Fibroblast of lung (primary cell): ENCODE data around the gene IGFL1.

ENCODE experiments used
- EZH2 ChIP-seq: IDR thresholded peaks from 2 replicates; pipeline ENCODE4 v1.5.1; 2012; ENCODE audit warnings: low read length, control low read depth, mild to moderate bottlenecking; ENCODE audit errors: missing control alignments
- TF ChIP-seq, protein P1 (sequence below), 2 donors: IDR thresholded peaks in 1 of 2; conservative IDR thresholded peaks in 1 of 2; 1 replicate in 1 of 2; 2 replicates in 1 of 2; pipeline ENCODE4 v1.5.1; 2011 to 2012; ENCODE audit warnings: low read length in 2 of 2, control low read depth in 1 of 2, inconsistent platforms in 1 of 2, low read depth in 1 of 2, mild to moderate bottlenecking in 1 of 2

DNA sequence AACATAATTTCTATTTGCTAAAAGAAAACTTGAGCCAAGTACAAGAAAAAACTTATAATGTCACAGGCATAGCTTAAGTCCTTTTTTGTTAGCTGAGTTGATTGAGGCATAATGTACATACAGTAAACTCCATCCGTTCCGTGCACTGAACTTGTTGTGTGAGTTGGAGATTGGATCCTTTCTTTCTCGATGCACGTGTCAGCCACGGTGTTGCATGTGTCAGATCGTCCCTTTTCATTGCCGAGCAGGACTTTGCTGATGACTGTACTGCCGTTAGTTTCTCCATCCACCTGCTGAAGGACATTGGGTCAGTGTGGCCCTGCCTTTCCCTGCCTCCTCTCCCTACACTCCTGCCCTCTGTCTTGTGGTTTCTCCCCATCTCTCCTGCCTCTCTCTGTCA, 47.1 kb upstream of the IGFL1 start:
- TF ChIP-seq, protein P1, sequence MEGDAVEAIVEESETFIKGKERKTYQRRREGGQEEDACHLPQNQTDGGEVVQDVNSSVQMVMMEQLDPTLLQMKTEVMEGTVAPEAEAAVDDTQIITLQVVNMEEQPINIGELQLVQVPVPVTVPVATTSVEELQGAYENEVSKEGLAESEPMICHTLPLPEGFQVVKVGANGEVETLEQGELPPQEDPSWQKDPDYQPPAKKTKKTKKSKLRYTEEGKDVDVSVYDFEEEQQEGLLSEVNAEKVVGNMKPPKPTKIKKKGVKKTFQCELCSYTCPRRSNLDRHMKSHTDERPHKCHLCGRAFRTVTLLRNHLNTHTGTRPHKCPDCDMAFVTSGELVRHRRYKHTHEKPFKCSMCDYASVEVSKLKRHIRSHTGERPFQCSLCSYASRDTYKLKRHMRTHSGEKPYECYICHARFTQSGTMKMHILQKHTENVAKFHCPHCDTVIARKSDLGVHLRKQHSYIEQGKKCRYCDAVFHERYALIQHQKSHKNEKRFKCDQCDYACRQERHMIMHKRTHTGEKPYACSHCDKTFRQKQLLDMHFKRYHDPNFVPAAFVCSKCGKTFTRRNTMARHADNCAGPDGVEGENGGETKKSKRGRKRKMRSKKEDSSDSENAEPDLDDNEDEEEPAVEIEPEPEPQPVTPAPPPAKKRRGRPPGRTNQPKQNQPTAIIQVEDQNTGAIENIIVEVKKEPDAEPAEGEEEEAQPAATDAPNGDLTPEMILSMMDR (conservative IDR thresholded peaks at IDR 0.05 in 1 of 2, IDR thresholded peaks at IDR 0.05 in 1 of 2; ENCODE audit: low read depth in 1 of 2, low read length in 2 of 2) = no peak
- TF ChIP-seq EZH2 = no peak
